Astrocyte (in vitro differentiated cells and primary cell): Measurements from ENCODE around the gene TPBG. TPM values are rescaled to one million over a fixed set of nuclear protein-coding genes. Genes with fewer than 3 reads are reported as not detected.

Source experiments
- DNase-seq: peaks from one replicate; pipeline ENCODE4 v3.0.0-alpha.2; 2010; ENCODE audit warnings: low read depth
- FAIRE-seq: peaks from 2 replicates; lab custom pipeline; 2011; peaks lifted over from hg19 to GRCh38; lab: Jason Lieb, UNC
- H2AFZ ChIP-seq: 2 replicates; pipeline ENCODE4 v1.6.0; 2012; ENCODE audit warnings: low read depth, low read length, inconsistent platforms
- H3K27ac ChIP-seq: 2 replicates; pipeline ENCODE4 v1.5.1; 2011; ENCODE audit warnings: low read depth, low read length, inconsistent platforms
- H3K27me3 ChIP-seq: 2 replicates; pipeline ENCODE4 v1.6.0; 2011; ENCODE audit warnings: low read length, inconsistent platforms; ENCODE audit not compliant: insufficient read depth
- H3K36me3 ChIP-seq: 2 replicates; pipeline ENCODE4 v1.5.1; 2011; ENCODE audit warnings: low read length, inconsistent platforms; ENCODE audit not compliant: insufficient read depth
- H3K4me1 ChIP-seq: 2 replicates; pipeline ENCODE4 v1.5.1; 2011; ENCODE audit warnings: low read length, inconsistent platforms; ENCODE audit not compliant: insufficient read depth
- H3K4me2 ChIP-seq: 2 replicates; pipeline ENCODE4 v1.6.0; 2012; ENCODE audit warnings: low read length, inconsistent platforms
- H3K4me3 ChIP-seq: 2 replicates; pipeline ENCODE4 v1.5.1; 2011; ENCODE audit warnings: low read depth, mild to moderate bottlenecking, low read length, inconsistent platforms; ENCODE audit not compliant: insufficient read depth
- H3K79me2 ChIP-seq: 2 replicates; pipeline ENCODE4 v1.6.0; 2012; ENCODE audit warnings: mild to moderate bottlenecking, low read length, inconsistent platforms; ENCODE audit not compliant: insufficient read depth
- H3K9ac ChIP-seq: 2 replicates; pipeline ENCODE4 v1.6.0; 2012; ENCODE audit warnings: mild to moderate bottlenecking, low read length, inconsistent platforms
- H3K9me3 ChIP-seq: 2 replicates; pipeline ENCODE4 v1.5.1; 2012; ENCODE audit warnings: low read depth, mild to moderate bottlenecking, low read length, inconsistent platforms; ENCODE audit not compliant: insufficient read depth
- H4K20me1 ChIP-seq: 2 replicates; pipeline ENCODE4 v1.6.0; 2012; ENCODE audit warnings: low read length, inconsistent platforms; ENCODE audit not compliant: insufficient read depth
- H3K27ac Mint-ChIP-seq: one replicate; pipeline ENCODE4 v1.8.0; 2021; ENCODE audit warnings: mild to moderate bottlenecking, mixed read lengths; ENCODE audit not compliant: unreplicated experiment
- H3K27me3 Mint-ChIP-seq: one replicate; pipeline ENCODE4 v1.8.0; 2021; ENCODE audit warnings: low read depth, mixed read lengths; ENCODE audit not compliant: unreplicated experiment
- H3K36me3 Mint-ChIP-seq: one replicate; pipeline ENCODE4 v1.8.0; 2021; ENCODE audit warnings: low read depth, mixed read lengths; ENCODE audit not compliant: unreplicated experiment
- H3K4me1 Mint-ChIP-seq: one replicate; pipeline ENCODE4 v1.8.0; 2021; ENCODE audit warnings: low read depth, mixed read lengths; ENCODE audit not compliant: unreplicated experiment
- H3K4me3 Mint-ChIP-seq: one replicate; pipeline ENCODE4 v1.8.0; 2021; ENCODE audit warnings: mild to moderate bottlenecking, moderate library complexity, mixed read lengths; ENCODE audit not compliant: unreplicated experiment
- H3K9me3 Mint-ChIP-seq: one replicate; pipeline ENCODE4 v1.8.0; 2021; ENCODE audit warnings: mild to moderate bottlenecking, mixed read lengths; ENCODE audit not compliant: unreplicated experiment
- CTCF ChIP-seq: IDR thresholded peaks from 2 replicates; pipeline ENCODE4 v1.5.1; 2011; ENCODE audit warnings: low read depth, mild to moderate bottlenecking, inconsistent platforms, low read length, moderate library complexity; ENCODE audit not compliant: insufficient read depth
- EZH2 ChIP-seq: IDR thresholded peaks from 2 replicates; pipeline ENCODE4 v1.6.1; 2012; ENCODE audit warnings: mild to moderate bottlenecking, low read length, inconsistent platforms; ENCODE audit not compliant: insufficient read depth
- total RNA-seq: library from RNA; stranded (reverse); gene quantifications from 2 replicates; pipeline ENCODE4 v1.2.1, GENCODE V29; 2021

TPBG gene
- total RNA-seq, 1 donor from 2014 or later = 26.0 TPM

GRCh38 chr6:82396964-82397751 lies 33.5 kb downstream of the TPBG start:
- Histone ChIP-seq H3K27me3 (no peaks in the 10 kb centered on the region), H3K36me3 (no peaks in the 10 kb centered on the region), H3K9me3 (no peaks in the 10 kb centered on the region), H3K4me3 (peak overlapping the region; percentile 24), H3K27ac (peak overlapping the region; percentile 63), H4K20me1 (no peaks in the 10 kb centered on the region), H3K4me1 (peaks cover 22% of the 10 kb centered on the region), H3K9ac (peak overlapping the region; percentile 20), H3K4me2 (peak overlapping the region; percentile 77), H3K79me2 (no peaks in the 10 kb centered on the region), H2AFZ (no peak overlapping the region)
- Mint-ChIP-seq H3K9me3 (peaks cover 2% of the 10 kb centered on the region), H3K27me3 (no peaks in the 10 kb centered on the region), H3K27ac (peak overlapping the region; percentile 76), H3K36me3 (no peaks in the 10 kb centered on the region), H3K4me3 (no peak overlapping the region), H3K4me1 (peaks cover 18% of the 10 kb centered on the region)
- no peak for TF ChIP-seq EZH2
- DNase-seq (peak; percentile 98), FAIRE-seq (peak; percentile 85)

- Histone ChIP-seq H3K27ac (peak overlapping the region; percentile 57), H3K9me3 (no peaks in the 10 kb centered on the region), H3K27me3 (no peaks in the 10 kb centered on the region), H2AFZ (no peak overlapping the region), H3K4me1 (peaks cover 22% of the 10 kb centered on the region), H3K4me3 (no peak overlapping the region), H3K4me2 (peak overlapping the region; percentile 77), H3K79me2 (no peaks in the 10 kb centered on the region), H3K36me3 (no peaks in the 10 kb centered on the region), H3K9ac (peak overlapping the region; percentile 20), H4K20me1 (no peaks in the 10 kb centered on the region)
- peaks cover 2% of the 10 kb centered on the region for H3K9me3 Mint-ChIP-seq
- TF ChIP-seq CTCF = no peak
- TF ChIP-seq EZH2 = no peak
- H3K27ac Mint-ChIP-seq = peak overlapping the region; percentile 76
- no peak overlapping the region for H3K4me3 Mint-ChIP-seq
- DNase-seq = peak; percentile 85
- peaks cover 18% of the 10 kb centered on the region for H3K4me1 Mint-ChIP-seq
- H3K27me3 Mint-ChIP-seq = no peaks in the 10 kb centered on the region
- peak; percentile 78 for FAIRE-seq
- no peaks in the 10 kb centered on the region for H3K36me3 Mint-ChIP-seq
Measured at GRCh38 chr6:82397962-82398692, 34.5 kb downstream of the TPBG start.

- peak overlapping the region; percentile 1 for H3K4me2 ChIP-seq
- Mint-ChIP-seq H3K9me3 (no peaks in the 10 kb centered on the region), H3K4me1 (peaks cover 8% of the 10 kb centered on the region), H3K27me3 (no peaks in the 10 kb centered on the region), H3K4me3 (no peak overlapping the region), H3K36me3 (no peaks in the 10 kb centered on the region), H3K27ac (peak overlapping the region; percentile 75)
- peaks cover 2% of the 10 kb centered on the region for H3K4me1 ChIP-seq
- H3K27me3 ChIP-seq = no peaks in the 10 kb centered on the region
- no peak overlapping the region for H2AFZ ChIP-seq
- no peak overlapping the region for H3K4me3 ChIP-seq
- H3K9ac ChIP-seq = peak overlapping the region; percentile 1
- H3K27ac ChIP-seq = peak overlapping the region; percentile 39
- H3K9me3 ChIP-seq = no peaks in the 10 kb centered on the region
- H4K20me1 ChIP-seq = no peaks in the 10 kb centered on the region
- H3K36me3 ChIP-seq = no peaks in the 10 kb centered on the region
- no peak for TF ChIP-seq CTCF
- TF ChIP-seq EZH2 = no peak
- H3K79me2 ChIP-seq = no peaks in the 10 kb centered on the region
- FAIRE-seq = peak; percentile 87
- peak; percentile 67 for DNase-seq
Measured at GRCh38 chr6:82408952-82409431, 45.4 kb downstream of the TPBG start.
